Measurements from ENCODE around the gene BRICD5.

BRICD5 gene

GRCh38 chr16:2180962-2181923, 29.4 kb downstream of the BRICD5 start:
- no peak for DNase-seq (ENCODE audit: low read depth in 3 of 3)

GRCh38 chr16:2180461-2180860, 30.2 kb downstream of the BRICD5 start:
- no peak for DNase-seq (ENCODE audit: low read depth in 3 of 3)

- DNase-seq (ENCODE audit: low read depth in 3 of 3), result no peak
These were observed 31.1 kb downstream of the BRICD5 start for GRCh38 chr16:2179576-2179975.

GRCh38 chr16:2179107-2179501, 31.6 kb downstream of the BRICD5 start:
- no peak for DNase-seq (ENCODE audit: low read depth in 3 of 3)

GRCh38 chr16:2178321-2179106, 32.1 kb downstream of the BRICD5 start:
- DNase-seq (ENCODE audit: low read depth in 3 of 3), result no peak

GRCh38 chr16:2177561-2177960, 33.1 kb downstream of the BRICD5 start:
- no peak for DNase-seq (ENCODE audit: low read depth in 3 of 3)

GRCh38 chr16:2177101-2177500, 33.6 kb downstream of the BRICD5 start:
- no peak for DNase-seq (ENCODE audit: low read depth in 3 of 3)

- no peak for DNase-seq (ENCODE audit: low read depth in 3 of 3)
These were observed 34.6 kb downstream of the BRICD5 start for GRCh38 chr16:2176047-2176446.

- no peak for DNase-seq (ENCODE audit: low read depth in 3 of 3)
These were observed 35.2 kb downstream of the BRICD5 start for GRCh38 chr16:2175454-2175853.

GRCh38 chr16:2174396-2175131, 36.1 kb downstream of the BRICD5 start:
- DNase-seq (ENCODE audit: low read depth in 3 of 3), result no peak

- DNase-seq (ENCODE audit: low read depth in 3 of 3), result no peak
These were observed 36.7 kb downstream of the BRICD5 start for GRCh38 chr16:2173916-2174315.

GRCh38 chr16:2173366-2173765, 37.3 kb downstream of the BRICD5 start:
- DNase-seq (ENCODE audit: low read depth in 3 of 3), result no peak

GRCh38 chr16:2172688-2173335, 37.9 kb downstream of the BRICD5 start:
- DNase-seq (ENCODE audit: low read depth in 3 of 3), result no peak

GRCh38 chr16:2171601-2172178, 39.0 kb downstream of the BRICD5 start:
- no peak for DNase-seq (ENCODE audit: low read depth in 3 of 3)

GRCh38 chr16:2170587-2171435, 39.9 kb downstream of the BRICD5 start:
- no peak for DNase-seq (ENCODE audit: low read depth in 3 of 3)

GRCh38 chr16:2170080-2170479, 40.6 kb downstream of the BRICD5 start:
- no peak for DNase-seq (ENCODE audit: low read depth in 3 of 3)

- no peak for DNase-seq (ENCODE audit: low read depth in 3 of 3)
These were observed 43.5 kb downstream of the BRICD5 start for GRCh38 chr16:2167068-2167638.

- no peak for DNase-seq (ENCODE audit: low read depth in 3 of 3)
These were observed 44.2 kb downstream of the BRICD5 start for GRCh38 chr16:2166263-2167067.

- DNase-seq (ENCODE audit: low read depth in 3 of 3), result no peak
These were observed 44.8 kb downstream of the BRICD5 start for GRCh38 chr16:2165861-2166260.
